ENCODE measurements around the gene SLC16A7.

The SLC16A7 gene

GRCh38 chr12:59624732-59625460 lies 29.1 kb downstream of the SLC16A7 start:
- peak; percentile 4 for DNase-seq

DNA sequence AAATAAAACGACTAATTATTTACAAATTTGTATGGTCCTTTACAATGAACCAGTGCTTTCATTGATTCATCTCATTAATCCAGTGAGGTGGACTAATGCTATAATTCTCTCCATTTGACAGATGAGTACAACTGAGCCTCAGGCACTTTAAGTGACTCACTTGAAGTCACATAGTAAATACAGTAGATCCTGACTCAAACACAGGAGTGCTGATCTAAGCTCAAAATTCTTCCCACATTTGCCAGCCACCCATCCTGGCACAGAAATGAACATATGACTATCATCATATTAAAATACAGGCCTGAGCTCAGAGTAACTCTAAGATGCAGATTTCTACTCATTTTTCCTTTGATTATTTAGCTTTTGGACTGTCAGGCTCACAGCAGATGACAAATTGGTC lies 30.6 kb downstream of the SLC16A7 start:
- DNase-seq: no peak

DNA sequence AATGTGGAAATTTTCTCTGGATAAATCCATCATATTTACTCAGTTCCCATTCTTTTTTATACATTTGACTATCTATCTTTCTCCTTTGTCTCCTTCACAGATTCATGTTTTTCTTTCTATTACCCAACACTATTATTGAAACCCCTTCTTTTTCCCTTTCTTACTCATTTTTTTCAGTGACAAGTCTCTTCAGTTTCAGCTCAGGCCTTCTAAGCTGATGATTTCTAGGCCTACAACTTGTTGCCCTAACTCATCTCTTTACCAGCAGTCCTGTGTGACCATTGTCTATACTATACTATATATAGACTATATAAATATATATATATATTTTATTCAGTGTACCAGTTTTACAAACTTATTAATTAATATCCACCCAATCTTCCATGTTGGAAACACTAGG lies 31.8 kb downstream of the SLC16A7 start:
- no peak for DNase-seq

DNA sequence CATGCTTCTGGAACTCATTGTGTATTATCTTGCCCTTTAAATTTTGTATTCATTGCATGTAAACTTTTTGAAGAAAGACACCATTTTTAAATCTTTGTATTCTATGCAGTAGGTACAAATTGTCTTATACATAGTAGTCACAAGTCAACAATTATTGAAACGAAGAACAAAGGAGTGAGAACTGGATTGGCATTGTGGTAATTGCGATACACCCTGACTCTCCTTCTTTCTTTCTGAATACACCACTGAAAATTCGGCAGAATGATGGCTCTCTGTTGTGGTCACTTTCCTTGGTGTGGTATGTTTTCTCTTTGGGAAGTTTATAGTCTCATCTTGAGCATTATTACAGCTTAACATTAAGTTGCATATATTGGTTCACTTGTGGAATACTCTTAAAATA lies 34.1 kb downstream of the SLC16A7 start:
- DNase-seq: no peak

GRCh38 chr12:59632408-59632807 lies 36.6 kb downstream of the SLC16A7 start:
- DNase-seq: no peak

GRCh38 chr12:59634254-59634653 lies 38.4 kb downstream of the SLC16A7 start:
- DNase-seq: no peak

DNA sequence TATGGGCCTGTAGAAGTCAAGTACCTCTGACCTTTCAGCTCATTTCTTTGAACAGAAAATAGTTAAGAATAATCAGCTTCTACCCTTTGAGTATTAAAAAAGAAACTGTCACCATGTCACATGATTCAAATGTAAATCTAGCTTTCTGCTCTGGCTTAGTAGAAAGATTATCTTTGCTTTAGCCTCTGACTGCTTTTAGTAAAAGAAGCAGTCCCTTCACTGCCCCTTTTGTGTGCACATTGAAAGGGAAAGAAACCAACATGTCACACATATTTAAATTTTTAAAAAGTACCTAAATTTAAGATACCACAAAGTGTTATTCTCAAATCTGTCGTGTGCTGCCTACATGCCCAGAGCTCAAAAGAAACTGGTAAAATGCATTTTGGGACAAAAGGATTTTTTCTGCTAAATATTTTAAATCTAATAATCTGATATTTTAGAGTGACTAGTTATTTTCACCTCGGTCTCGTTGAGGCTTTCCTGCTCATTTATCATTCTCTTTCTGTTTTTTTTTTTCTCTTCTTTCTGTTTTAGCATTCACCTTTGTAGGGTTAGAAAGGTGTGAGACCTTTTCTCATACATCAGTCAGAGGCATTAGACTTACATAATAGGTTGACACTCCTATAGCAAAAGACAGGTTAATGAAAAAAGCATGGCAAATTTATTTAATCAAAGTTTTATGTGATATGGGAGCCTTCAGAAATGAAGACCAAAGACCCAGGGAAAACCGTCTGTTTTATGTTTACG lies 41.3 kb downstream of the SLC16A7 start:
- DNase-seq: no peak

GRCh38 chr12:59637692-59638070 lies 41.9 kb downstream of the SLC16A7 start:
- DNase-seq: peak; percentile 45

- DNase-seq: no peak
These were observed 47.7 kb downstream of the SLC16A7 start for GRCh38 chr12:59643550-59643949.

DNA sequence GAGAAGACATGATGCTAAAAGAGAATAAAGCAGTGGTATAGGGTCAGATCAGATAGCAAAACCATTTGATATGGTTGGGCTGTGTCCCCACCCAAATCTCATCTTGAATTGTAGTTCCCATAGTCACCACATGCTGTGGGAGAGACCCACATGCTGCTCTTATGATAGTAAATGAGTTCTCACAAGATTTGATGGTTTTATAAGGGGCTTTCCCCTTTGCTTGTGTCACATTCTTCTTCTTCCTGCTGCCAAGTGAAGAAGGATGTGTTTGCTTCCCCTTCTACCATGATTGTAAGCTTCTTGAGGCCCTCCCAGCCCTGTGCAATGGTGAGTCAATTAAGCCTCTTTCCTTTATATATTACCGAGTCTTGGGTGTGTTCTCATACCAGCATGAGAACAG lies 49.4 kb downstream of the SLC16A7 start:
- DNase-seq: no peak

DNA sequence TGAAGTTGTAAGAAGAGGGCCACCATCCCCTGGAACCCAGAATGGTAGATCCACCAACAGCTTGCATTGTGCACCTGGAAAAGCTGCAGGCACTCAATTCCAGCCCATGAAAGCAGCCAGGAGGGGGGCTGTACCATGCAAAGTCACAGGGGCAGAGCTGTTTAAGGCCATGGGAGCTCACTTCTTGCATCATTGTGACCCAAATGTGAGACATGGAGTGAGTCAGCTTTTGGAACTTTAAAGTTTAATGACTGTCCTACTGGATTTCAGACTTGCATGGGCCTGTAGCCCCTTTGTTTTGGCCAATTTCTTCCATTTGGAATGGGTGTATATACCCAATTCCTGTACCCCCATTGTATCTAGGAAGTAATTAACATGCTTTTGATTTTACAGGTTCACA lies 50.8 kb downstream of the SLC16A7 start:
- no peak for DNase-seq

DNA sequence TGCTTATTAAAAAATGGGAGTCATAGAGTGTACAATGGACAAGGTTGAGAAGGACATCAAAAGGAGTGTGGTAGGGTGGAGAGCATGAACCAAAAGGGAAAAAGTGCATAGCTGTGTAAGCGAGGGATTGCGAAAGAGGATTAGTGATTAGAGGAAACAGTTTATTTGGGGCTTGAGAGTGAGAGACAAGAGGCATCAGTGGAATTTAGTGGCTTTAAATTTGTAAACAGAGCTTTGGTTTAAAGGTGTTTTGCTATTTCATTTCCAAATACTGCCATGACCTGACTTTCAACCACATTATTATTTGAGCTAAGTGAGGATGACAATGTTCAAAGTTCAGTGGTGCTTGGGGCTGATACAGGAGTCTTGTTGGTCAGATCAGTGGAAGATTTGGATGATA lies 53.4 kb downstream of the SLC16A7 start:
- peak; percentile 14 for DNase-seq

DNA sequence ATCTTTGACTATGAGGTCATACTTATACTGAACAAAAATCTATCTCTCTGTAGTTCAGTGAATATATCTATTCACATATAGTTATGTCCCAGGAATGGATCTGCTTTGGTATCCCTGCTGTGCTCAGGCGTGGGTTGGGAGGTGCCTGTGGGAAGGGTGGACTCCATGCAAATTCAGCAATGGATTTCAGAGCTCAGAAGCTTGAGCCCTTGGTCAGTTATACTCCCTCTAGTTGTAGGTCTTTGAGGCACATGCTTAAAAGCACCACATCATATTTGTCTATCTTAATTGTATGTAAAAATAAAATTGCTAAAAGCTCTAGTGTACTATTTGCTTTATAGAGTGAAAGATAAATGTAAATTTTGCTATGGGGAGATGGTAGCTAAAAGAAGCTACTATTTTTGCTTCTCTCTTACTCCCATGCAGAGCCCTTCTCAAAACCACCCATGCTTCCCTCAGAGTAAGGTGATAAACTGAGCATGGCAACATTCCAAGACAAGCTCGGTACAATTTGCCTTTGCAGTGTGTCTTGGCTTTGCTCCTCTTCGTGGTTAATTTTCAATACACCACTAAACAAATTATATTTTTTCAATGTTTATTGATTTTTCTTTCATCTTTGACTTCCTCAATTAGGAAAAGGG lies 54.9 kb downstream of the SLC16A7 start:
- DNase-seq: peak; percentile 57

GRCh38 chr12:59651229-59651920 lies 55.5 kb downstream of the SLC16A7 start:
- no peak for DNase-seq

DNA sequence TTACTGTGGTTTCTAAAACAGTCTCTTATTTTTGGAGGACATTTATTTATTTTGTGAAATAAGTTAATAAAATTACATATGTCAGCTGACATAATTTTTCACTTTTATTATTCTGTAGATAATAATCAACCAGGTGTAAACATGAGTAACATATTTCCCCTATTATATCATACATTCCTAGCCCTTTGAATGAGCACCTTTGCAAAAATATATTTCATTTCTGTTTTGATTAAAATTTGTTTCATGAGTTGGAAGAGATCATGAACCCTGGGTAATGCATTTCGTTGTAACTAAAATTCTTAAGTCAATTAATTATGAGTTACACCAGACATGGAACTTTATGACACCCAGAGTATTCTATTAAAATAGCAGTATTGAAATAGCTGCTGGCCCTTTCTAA lies 56.3 kb downstream of the SLC16A7 start:
- no peak for DNase-seq

DNA sequence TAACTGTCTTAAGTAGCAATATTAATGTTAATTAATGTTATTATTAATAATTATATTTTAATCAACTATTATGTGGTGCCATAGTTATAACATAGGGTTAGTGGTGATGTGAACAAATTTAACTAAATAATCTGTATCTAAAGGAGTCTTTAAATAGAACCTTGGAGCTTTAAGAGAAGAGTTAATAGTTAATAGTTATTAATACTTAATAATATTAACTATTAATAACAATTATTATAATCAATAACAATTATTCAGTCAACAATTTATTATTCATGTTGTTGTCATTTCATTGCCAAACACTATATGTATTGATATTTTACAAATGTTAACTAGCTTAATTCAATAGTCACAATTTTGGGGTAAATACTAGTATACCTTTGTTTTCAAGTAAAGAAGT lies 58.2 kb downstream of the SLC16A7 start:
- no peak for DNase-seq

DNA sequence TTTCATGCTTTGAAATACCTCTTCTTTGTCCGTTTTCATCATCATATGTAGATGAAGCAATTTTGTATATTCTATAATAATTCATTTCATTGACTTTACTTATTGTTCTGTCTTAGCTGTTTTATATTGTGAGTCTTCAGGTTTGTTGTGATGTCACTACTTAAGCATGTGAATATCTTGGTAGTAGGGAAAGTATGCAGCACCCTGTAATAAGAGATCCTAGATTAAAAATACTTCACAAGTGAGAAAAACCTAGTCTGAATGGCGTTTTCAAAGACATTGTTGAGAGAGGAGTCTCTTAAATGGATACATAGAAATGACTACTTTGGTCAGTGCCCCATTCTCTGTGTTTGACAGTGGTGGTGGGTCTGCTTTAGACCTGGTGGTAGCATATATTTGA lies 61.4 kb downstream of the SLC16A7 start:
- no peak for DNase-seq

GRCh38 chr12:59657711-59658110 lies 61.9 kb downstream of the SLC16A7 start:
- no peak for DNase-seq

DNA sequence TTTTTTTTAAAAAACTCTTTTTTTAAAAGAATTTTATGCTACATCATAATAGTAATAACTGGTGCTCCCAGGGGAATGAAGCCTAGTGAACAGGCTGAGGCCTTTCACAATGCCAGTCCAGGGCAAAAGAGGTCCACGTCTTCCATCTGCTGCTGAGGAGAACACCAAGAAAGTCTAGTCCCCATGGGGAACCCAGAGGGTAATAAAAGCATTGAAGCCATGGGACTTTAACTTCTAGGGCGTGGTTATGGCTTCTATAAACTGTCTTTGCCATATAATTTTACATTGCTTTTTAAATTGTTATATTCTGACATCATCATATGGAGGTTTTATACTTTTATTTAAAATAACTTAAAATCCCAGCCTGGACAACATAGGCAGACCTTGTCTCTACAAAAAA lies 64.3 kb downstream of the SLC16A7 start:
- no peak for DNase-seq

- no peak for DNase-seq
These were observed 65.2 kb downstream of the SLC16A7 start for GRCh38 chr12:59660921-59661597.

DNA sequence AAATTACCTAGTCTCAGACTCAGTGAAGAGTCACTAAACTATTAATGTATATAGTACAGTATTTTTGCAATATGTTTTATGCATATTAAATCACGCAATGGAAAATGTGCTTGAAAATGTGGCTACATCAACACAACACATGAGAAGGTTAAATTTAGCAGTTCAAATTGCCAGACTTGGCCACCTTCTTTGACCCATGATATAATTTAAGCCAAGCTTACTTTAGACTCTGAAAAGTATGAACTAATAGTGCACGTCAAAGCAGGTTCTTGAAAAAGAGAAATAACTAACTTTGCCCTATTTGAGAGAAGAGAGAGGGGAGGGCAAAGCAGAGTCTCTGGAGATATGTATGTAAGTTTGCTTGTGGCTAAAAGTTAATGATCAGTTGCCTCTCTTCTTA lies 68.7 kb downstream of the SLC16A7 start:
- DNase-seq: no peak

DNA sequence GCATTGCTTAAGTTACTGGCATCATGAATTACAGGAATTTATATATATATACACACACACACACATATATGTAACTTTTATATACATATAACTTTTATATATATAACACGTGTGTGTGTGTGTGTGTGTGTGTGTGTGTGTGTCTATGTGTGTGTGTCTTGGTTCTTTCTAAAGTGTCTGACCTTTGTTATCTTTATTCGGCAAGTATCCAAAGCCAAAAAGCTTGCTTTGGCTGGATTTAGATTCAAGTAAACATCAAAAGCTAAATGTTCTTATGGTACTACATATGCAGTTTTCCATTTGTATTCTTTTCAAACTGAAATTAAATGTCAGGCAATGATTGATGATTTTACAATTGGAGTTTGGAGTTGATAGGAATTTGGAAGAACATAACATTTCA lies 69.9 kb downstream of the SLC16A7 start:
- no peak for DNase-seq

GRCh38 chr12:59668674-59669073 lies 72.8 kb downstream of the SLC16A7 start:
- no peak for DNase-seq

Data from hematopoietic multipotent progenitor cell treated with erythropoietin and hydrocortisone succinate and interleukin-3 and kit ligand, for 6 days (in vitro differentiated cells).